Coronary artery (tissue), 2 donors: ENCODE results near the gene FAT3.

Source experiments
- DNase-seq: peaks from one replicate; pipeline ENCODE4 v3.0.0-alpha.2; 2017; ENCODE audit warnings: low spot score
- H3K27ac ChIP-seq, 2 donors: fragments of 200-600 bp; sonication (generic); one replicate each; pipeline ENCODE4 v1.5.1; 2016 to 2019
- H3K4me3 ChIP-seq: fragments of 200-600 bp; sonication (generic); 2 replicates; pipeline ENCODE4 v1.5.1; 2016; ENCODE audit warnings: mild to moderate bottlenecking, moderate library complexity
- CTCF ChIP-seq: fragments of 200-600 bp; sonication (generic); IDR thresholded peaks from one replicate; pipeline ENCODE4 v1.5.1; 2019; ENCODE audit warnings: antibody characterized with exemption

Gene FAT3

DNA sequence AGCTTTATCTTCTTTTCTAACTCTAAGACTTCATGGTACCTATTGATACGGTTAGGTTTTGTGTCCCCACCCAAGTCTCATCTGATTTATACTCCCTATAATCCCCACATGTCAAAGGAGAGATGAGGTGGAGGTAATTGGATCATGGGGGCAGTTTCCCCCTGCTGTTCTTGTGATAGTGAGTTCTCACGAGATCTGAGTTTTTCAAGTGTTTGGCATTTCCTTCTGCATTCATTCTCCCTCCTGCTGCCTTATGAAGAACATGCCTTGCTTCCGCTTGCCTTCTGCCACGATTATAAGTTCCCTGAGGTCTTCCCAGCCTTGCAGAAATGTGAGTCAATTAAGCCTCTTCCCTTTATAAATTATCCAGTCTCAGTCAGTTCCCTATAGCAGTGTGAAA, 5.1 kb upstream of the FAT3 start:
- Histone ChIP-seq H3K4me3 (no peak overlapping the region), H3K27ac (no peak overlapping the region)
- no peak for TF ChIP-seq CTCF
- DNase-seq = no peak

GRCh38 chr11:92222701-92223100, 1.9 kb upstream of the FAT3 start:
- no peak overlapping the region for H3K27ac ChIP-seq
- DNase-seq = no peak
- no peak overlapping the region for H3K4me3 ChIP-seq
- TF ChIP-seq CTCF = no peak

- DNase-seq = no peak
- TF ChIP-seq CTCF = no peak
- Histone ChIP-seq H3K4me3 (peak overlapping the region; percentile 79), H3K27ac (peak overlapping the region; percentile 80 to 90)
Measured at GRCh38 chr11:92224054-92224406, 588 bp upstream of the FAT3 start.

DNA sequence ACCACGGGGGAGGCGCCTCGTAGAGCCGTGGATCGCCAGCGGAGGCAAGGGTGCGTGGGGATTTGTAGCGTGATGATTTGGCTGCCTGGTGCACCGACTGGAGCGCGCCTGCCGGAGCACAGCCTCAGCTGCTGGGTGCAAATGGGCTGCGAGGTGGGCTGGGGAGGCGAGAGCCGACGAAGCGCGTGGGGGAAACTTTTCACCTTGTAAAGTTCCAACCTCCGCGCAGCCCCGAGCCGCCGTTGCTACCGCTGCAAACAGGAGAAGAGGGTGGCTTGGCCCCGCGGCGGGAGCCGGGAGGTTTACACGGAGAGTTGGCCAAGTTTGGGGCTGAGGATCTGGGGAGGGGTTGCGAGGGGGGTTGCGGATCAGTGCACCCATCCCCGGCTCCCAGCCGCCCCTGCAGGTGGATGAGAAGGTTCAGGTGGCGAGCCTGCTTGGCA, 528 bp downstream of the FAT3 start:
- peak overlapping the region; percentile 79 for H3K4me3 ChIP-seq
- H3K27ac ChIP-seq = peak overlapping the region; percentile 80 to 90
- no peak for TF ChIP-seq CTCF
- peak; percentile 74 for DNase-seq

DNA sequence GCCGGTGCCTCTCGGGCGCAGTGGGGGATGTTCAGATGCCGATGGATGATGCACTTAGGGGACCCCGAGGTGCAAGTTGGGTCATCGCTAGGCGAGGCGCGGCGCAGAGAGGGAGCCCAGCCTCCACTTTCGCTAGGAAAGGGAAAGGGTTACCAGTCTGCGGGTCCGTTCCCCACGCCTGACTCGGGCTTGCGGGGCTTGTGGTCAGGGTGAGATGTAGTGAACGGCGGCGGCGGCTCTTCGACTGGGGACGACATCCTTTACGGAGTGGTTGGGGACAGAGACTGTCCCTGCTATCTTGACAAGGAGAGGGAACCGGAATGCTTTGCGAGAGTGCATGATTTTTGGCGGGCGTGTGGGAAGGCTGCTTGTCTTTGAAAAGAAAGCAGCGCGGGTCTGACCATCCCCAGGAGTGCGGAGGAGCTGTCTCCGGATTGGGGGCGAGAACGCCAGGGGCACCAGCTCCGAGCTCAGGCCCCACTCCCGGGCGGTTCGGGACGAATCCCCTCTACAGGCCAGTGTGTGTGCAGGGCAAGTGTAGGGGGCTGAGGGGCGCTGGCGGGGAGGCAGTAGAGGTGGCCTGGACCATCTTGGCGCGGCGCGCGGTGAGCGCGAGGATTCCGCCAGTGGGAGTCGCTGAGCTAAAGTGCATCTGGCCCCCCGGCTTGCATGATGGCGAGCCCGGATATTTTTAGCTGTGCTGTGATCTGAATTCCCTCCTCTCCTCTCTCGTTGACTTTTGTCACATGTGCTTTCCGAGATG, 1.1 kb downstream of the FAT3 start:
- peak overlapping the region; percentile 80 to 90 for H3K27ac ChIP-seq
- TF ChIP-seq CTCF = no peak
- DNase-seq = peak; percentile 78
- peak overlapping the region; percentile 79 for H3K4me3 ChIP-seq

GRCh38 chr11:92226331-92227229, 2.0 kb downstream of the FAT3 start:
- peak overlapping the region; percentile 80 to 90 for H3K27ac ChIP-seq
- H3K4me3 ChIP-seq = peak overlapping the region; percentile 79
- TF ChIP-seq CTCF = no peak
- DNase-seq = peak; percentile 76
